Heart left ventricle (tissue), 16 donors: ENCODE measurements around the gene MPRIP. TPM values are rescaled to one million over a fixed set of nuclear protein-coding genes. Genes with fewer than 3 reads are reported as not detected.
"Not testable (repeated sequence)": the region's sequence is repeated elsewhere in the genome, so short reads cannot be mapped to it uniquely, and the experiment has no call there.

ENCODE experiments used
- ATAC-seq, 4 donors: fragments of 200-7000 bp; cut with Tn5 transposase; one replicate each; pipeline ENCODE4 v1.9.1; 2020 to 2022; ENCODE audit warnings: moderate library complexity in 4 of 4, mild to moderate bottlenecking in 3 of 4, moderate number of reproducible peaks in 1 of 4
- DNase-seq, 5 donors: peaks; one replicate each; pipeline ENCODE4 v3.0.0-alpha.2; 2020
- H3K27ac ChIP-seq, 12 donors: fragments of 200-600 bp; sonication (generic) in 4 of 12; one replicate each; pipeline versions ENCODE4 v1.5.0 to v1.8.0; 2016 to 2022; ENCODE audit warnings: mild to moderate bottlenecking in 2 of 12
- H3K27me3 ChIP-seq, 9 donors: fragments of 200-600 bp; sonication (generic) in 2 of 9; one replicate each; pipeline versions ENCODE4 v1.5.1 to v1.8.0; 2016 to 2022; ENCODE audit warnings: mild to moderate bottlenecking in 3 of 9
- H3K36me3 ChIP-seq, 9 donors: fragments of 200-600 bp; sonication (generic) in 2 of 9; one replicate each; pipeline versions ENCODE4 v1.5.0 to v1.8.0; 2018 to 2022; ENCODE audit warnings: mild to moderate bottlenecking in 2 of 9
- H3K4me1 ChIP-seq, 12 donors: fragments of 200-600 bp; sonication (generic) in 4 of 12; one replicate each; pipeline versions ENCODE4 v1.5.0 to v1.8.0; 2016 to 2022; ENCODE audit warnings: mild to moderate bottlenecking in 3 of 12
- H3K4me3 ChIP-seq, 12 donors: fragments of 200-600 bp; sonication (generic) in 4 of 12; one replicate each; pipeline versions ENCODE4 v1.5.0 to v1.8.0; 2017 to 2022; ENCODE audit warnings: mild to moderate bottlenecking in 9 of 12, moderate library complexity in 4 of 12
- H3K9me3 ChIP-seq, 12 donors: fragments of 200-600 bp; sonication (generic) in 4 of 12; one replicate each; pipeline versions ENCODE4 v1.5.0 to v1.8.0; 2016 to 2022; ENCODE audit warnings: mild to moderate bottlenecking in 1 of 12
- CTCF ChIP-seq, 12 donors: fragments of 200-600 bp; sonication (generic) in 4 of 12; IDR thresholded peaks; one replicate each; pipeline versions ENCODE4 v1.5.0 to v1.8.0; 2018 to 2022; ENCODE audit warnings: antibody characterized with exemption in 12 of 12, mild to moderate bottlenecking in 5 of 12
- POLR2A ChIP-seq, 2 donors: fragments of 450-650 bp; IDR thresholded peaks; one replicate each; pipeline ENCODE4 v1.6.1; 2017; ENCODE audit warnings: antibody characterized with exemption in 2 of 2, mild to moderate bottlenecking in 2 of 2, moderate library complexity in 2 of 2
- WGBS, 4 donors: extraction: QIAGEN DNeasy Blood & Tissue Kit in 2 of 4; methylation state at CpG; one replicate each; pipeline versions ENCODE4 v1.1.5 to v1.1.7; 2013 to 2018; 5-methylcytosine and 5-hydroxymethylcytosine counted together
- intact Hi-C, 10 donors: fragments of 100-400 bp; cut with DNase I; formaldehyde crosslinking; loops; one replicate each; pipeline versions ENCODE4 v1.11.1 to v1.14.2; 2022
- long read RNA-seq, 3 donors: library from polyadenylated mRNA; unstranded; transcript quantifications; one replicate each; pipeline ENCODE4 v2.0.0, GENCODE V29; 2020 to 2021
- polyA plus RNA-seq, 2 donors: library from polyadenylated mRNA; stranded (reverse); fragments of 200-250 nt; gene quantifications; one replicate each; pipeline ENCODE4 v1.2.3, GENCODE V29; 2013
- total RNA-seq, 9 donors: library from RNA; depleted of rRNA in 2 of 9; stranded (reverse); fragments of >200 nt in 2 of 9; fragmentation: NEBNext Ultra II Directional in 3 of 9; extraction: Animal tissue kit (Norgen Biotek cat#: 25700) in 3 of 9; gene quantifications; one replicate each; pipeline versions ENCODE4 v1.1.0 to v1.2.4, GENCODE V29; 2016 to 2023
- donor health status: ischemic (EF 13 %, LVEDD 7.1; RV severe dilation, severe dysfunction).
- donor health status: healthy with polysubstance abuse.
- donor health status: DM: no; HTN: yes; CAD: no.
- donor health status: DM: no; HTN: no; CAD: no.
- donor health status: ischemic (EF 25% LVEDD 6.9; RV normal size, moderate dysfunction).
- donor health status: ischemic (EF 25% LVEDD 5.7; RV mildly dilated, moderate dysfunction).
- donor health status: healthy.
- donor health status: DM: yes; HTN: yes; CAD: no.
- donor health status: ischemic (EF 35%, LVEDD 5.7; RV mildly dilated, moderate dysfunction).
- donor health status: nonischemic (EF 11% LVEDD 7.7; RV severe dilation, severe dysfunction).
- donor health status: DM: yes; HTN: yes; CAD: no.
- donor health status: PGD.
- donor health status: ischemic (EF 29% LVEDD 5.4; RV normal size, mild dysfunction).
- donor health status: nonischemic (EF 23%, LVEDD 6.1; RV moderate dilation, normal function).

Gene MPRIP
- 100 to 1,000 TPM; 131 to 686 (median 343) TPM for total RNA-seq
- polyA plus RNA-seq = 100 to 1,000 TPM; 237 to 476 TPM
- long read RNA-seq, donor 1, transcript MPRIP-202 (24 exons, 3,846 nt) = major isoform, 21 of 295 reads
- long read RNA-seq, donor 1, partial matches to known transcripts = 214 of 295 reads
- long read RNA-seq, donor 1, other reads (novel, unspliced or antisense) = 58 of 295 reads
- long read RNA-seq, donor 2, full-length matches to known transcripts = 5 of 856 reads
- long read RNA-seq, donor 2, partial matches to known transcripts = 805 of 856 reads
- long read RNA-seq, donor 2, other reads (novel, unspliced or antisense) = 46 of 856 reads
- long read RNA-seq, donor 3, transcript MPRIP-202 (24 exons, 3,846 nt) = major isoform, 147 of 808 reads
- long read RNA-seq, donor 3, partial matches to known transcripts = 478 of 808 reads
- long read RNA-seq, donor 3, other reads (novel, unspliced or antisense) = 181 of 808 reads

- Histone ChIP-seq H3K9me3 (no peaks in the 10 kb centered on the region), H3K36me3 (no peaks in the 10 kb centered on the region), H3K4me3 (peak within 1 kb of the TSS; percentile 55 to 93 (median 81)), H3K27me3 (no peaks in the 10 kb centered on the region), H3K27ac (peak within 1 kb of the TSS; percentile 75 to 91 (median 86)), H3K4me1 (peaks cover 11 to 56% (median 47%) of the 10 kb centered on the region in 12 donors)
- no peak for ATAC-seq
- no peak for TF ChIP-seq CTCF (IDR thresholded peaks at IDR 0.05)
- TF ChIP-seq POLR2A (IDR thresholded peaks at IDR 0.05) = no peak
- intact Hi-C loops = loop anchor here in 5 of 10 donors (5.0 to 10.0 kb wide), 3 partner anchors 35 to 60 kb away; no protein-coding TSS in a partner anchor
- DNase-seq = no peak
- 0 to 1% (median 0%) methylated on average over 1 to 67 of the region's 67 CpGs for WGBS, 4 donors
Observed at GRCh38 chr17:17042384-17042736, at the start of gene MPRIP. Gene MPRIP, plus strand, starts transcription at chr17:17042457. Its CDS starts 392 bp downstream, at chr17:17042849.

- H3K4me3 ChIP-seq = no peak overlapping the region
- H3K36me3 ChIP-seq = no peaks in the 10 kb centered on the region
- no peaks in the 10 kb centered on the region for H3K27me3 ChIP-seq
- H3K9me3 ChIP-seq = no peaks in the 10 kb centered on the region
- DNase-seq (no peak), ATAC-seq (no peak)
- 81 to 91% (median 86%) methylated on average over 2 of the region's 2 CpGs for WGBS, 4 donors
- intact Hi-C loops = loop anchor here in 4 of 10 donors (5.0 kb wide), 3 partner anchors 72 to 457 kb away; no protein-coding TSS in a partner anchor
- no peak overlapping the region for H3K27ac ChIP-seq
- H3K4me1 ChIP-seq = peaks cover 0 to 7% (median 0%) of the 10 kb centered on the region in 12 donors
- TF ChIP-seq POLR2A (IDR thresholded peaks at IDR 0.05) (no peak), CTCF (IDR thresholded peaks at IDR 0.05) (no peak)
Observed at GRCh38 chr17:16994631-16995030, 47.6 kb upstream of the MPRIP start.

GRCh38 chr17:16995930-16996329, 46.3 kb upstream of the MPRIP start:
- ATAC-seq (no peak), DNase-seq (peak in 1 of 5 donors; percentile 3)
- no peaks in the 10 kb centered on the region for H3K27me3 ChIP-seq
- TF ChIP-seq CTCF (IDR thresholded peaks at IDR 0.05) (no peak), POLR2A (IDR thresholded peaks at IDR 0.05) (no peak)
- H3K9me3 ChIP-seq = no peaks in the 10 kb centered on the region
- no peak overlapping the region for H3K27ac ChIP-seq
- no peaks in the 10 kb centered on the region for H3K36me3 ChIP-seq
- 89 to 91% (median 89%) methylated on average over 7 of the region's 7 CpGs for WGBS, 4 donors
- no peak overlapping the region for H3K4me3 ChIP-seq
- intact Hi-C loops = no loop called here
- peaks cover 0 to 4% (median 0%) of the 10 kb centered on the region in 12 donors for H3K4me1 ChIP-seq

GRCh38 chr17:16996726-16997125, 45.5 kb upstream of the MPRIP start:
- ATAC-seq, H3K4me1 ChIP-seq, H3K27me3 ChIP-seq, H3K9me3 ChIP-seq, intact Hi-C loops, H3K4me3 ChIP-seq, H3K27ac ChIP-seq, H3K36me3 ChIP-seq, DNase-seq: not testable (repeated sequence)
- 87 to 97% (median 89%) methylated on average over 11 of the region's 11 CpGs for WGBS, 4 donors
